Glutamatergic neuron (in vitro differentiated cells): Measurements from ENCODE around the gene PGLYRP2. TPM values are rescaled to one million over a fixed set of nuclear protein-coding genes. Genes with fewer than 3 reads are reported as not detected.

Source experiments
- DNase-seq: peaks from one replicate; pipeline ENCODE4 v3.0.0; 2022
- H3K27ac Mint-ChIP-seq: one replicate; pipeline ENCODE4 v1.8.0; 2020; ENCODE audit warnings: mild to moderate bottlenecking, mixed read lengths, inconsistent platforms; ENCODE audit not compliant: unreplicated experiment
- H3K27me3 Mint-ChIP-seq: one replicate; pipeline ENCODE4 v1.8.0; 2020; ENCODE audit warnings: mild to moderate bottlenecking, moderate library complexity, mixed read lengths, inconsistent platforms; ENCODE audit not compliant: unreplicated experiment
- H3K36me3 Mint-ChIP-seq: one replicate; pipeline ENCODE4 v1.8.0; 2020; ENCODE audit warnings: mild to moderate bottlenecking, mixed read lengths, inconsistent platforms; ENCODE audit not compliant: unreplicated experiment
- H3K4me1 Mint-ChIP-seq: one replicate; pipeline ENCODE4 v1.8.0; 2020; ENCODE audit warnings: mild to moderate bottlenecking, low read depth, mixed read lengths, inconsistent platforms; ENCODE audit not compliant: unreplicated experiment
- H3K4me3 Mint-ChIP-seq: one replicate; pipeline ENCODE4 v1.8.0; 2020; ENCODE audit warnings: mild to moderate bottlenecking, mixed read lengths, inconsistent platforms; ENCODE audit not compliant: unreplicated experiment
- H3K9me3 Mint-ChIP-seq: one replicate; pipeline ENCODE4 v1.8.0; 2020; ENCODE audit warnings: mild to moderate bottlenecking, moderate library complexity, mixed read lengths, inconsistent platforms; ENCODE audit not compliant: unreplicated experiment
- CTCF ChIP-seq: fragments of 200-600 bp; sonication (generic); IDR thresholded peaks from one replicate; pipeline ENCODE4 v1.5.0; 2021; ENCODE audit not compliant: partially characterized antibody, unreplicated experiment
- long read RNA-seq: library from polyadenylated mRNA; unstranded; transcript quantifications from one replicate; pipeline ENCODE4 v2.0.0, GENCODE V29; 2020; ENCODE audit not compliant: unreplicated experiment
- total RNA-seq: library from RNA; stranded (reverse); fragmentation: NEBNext Ultra II Directional; extraction: Animal tissue kit (Norgen Biotek cat#: 25700); gene quantifications from one replicate; pipeline ENCODE4 v1.2.1, GENCODE V29; 2021; ENCODE audit not compliant: unreplicated experiment

The PGLYRP2 gene
- not detected for total RNA-seq
- long read RNA-seq = 0 reads

GRCh38 chr19:15479391-15480345 is at the start of gene PGLYRP2:
PGLYRP2 (minus strand) TSS chr19:15479501; CDS start chr19:15479371, 130 bp downstream.
- no peak for DNase-seq
- H3K36me3 Mint-ChIP-seq = no peaks in the 10 kb centered on the region
- H3K4me3 Mint-ChIP-seq = no peak within 1 kb of the TSS
- no peak within 1 kb of the TSS for H3K27ac Mint-ChIP-seq
- no peaks in the 10 kb centered on the region for H3K9me3 Mint-ChIP-seq
- H3K27me3 Mint-ChIP-seq = peaks cover 8% of the 10 kb centered on the region
- TF ChIP-seq CTCF = no peak
- H3K4me1 Mint-ChIP-seq = no peaks in the 10 kb centered on the region

- H3K4me3 Mint-ChIP-seq = no peak overlapping the region
- H3K9me3 Mint-ChIP-seq = peaks cover 3% of the 10 kb centered on the region
- no peaks in the 10 kb centered on the region for H3K36me3 Mint-ChIP-seq
- no peak overlapping the region for H3K27ac Mint-ChIP-seq
- peaks cover 5% of the 10 kb centered on the region for H3K27me3 Mint-ChIP-seq
- no peak for TF ChIP-seq CTCF
- no peaks in the 10 kb centered on the region for H3K4me1 Mint-ChIP-seq
- DNase-seq = no peak
Observed at GRCh38 chr19:15527705-15528104, 48.4 kb upstream of the PGLYRP2 start.

GRCh38 chr19:15526408-15526807 is 47.1 kb upstream of the PGLYRP2 start:
- no peaks in the 10 kb centered on the region for H3K36me3 Mint-ChIP-seq
- TF ChIP-seq CTCF = no peak
- H3K27me3 Mint-ChIP-seq = peaks cover 5% of the 10 kb centered on the region
- H3K4me3 Mint-ChIP-seq = no peak overlapping the region
- no peak overlapping the region for H3K27ac Mint-ChIP-seq
- H3K4me1 Mint-ChIP-seq = no peaks in the 10 kb centered on the region
- no peak for DNase-seq
- peaks cover 3% of the 10 kb centered on the region for H3K9me3 Mint-ChIP-seq

GRCh38 chr19:15525291-15525690 is 46.0 kb upstream of the PGLYRP2 start:
- H3K9me3 Mint-ChIP-seq = peaks cover 3% of the 10 kb centered on the region

More at GRCh38 chr19:15525291-15525690, 46.0 kb upstream of the PGLYRP2 start:
- Mint-ChIP-seq H3K36me3 (no peaks in the 10 kb centered on the region), H3K4me3 (no peak overlapping the region), H3K27me3 (peaks cover 5% of the 10 kb centered on the region), H3K27ac (no peak overlapping the region), H3K4me1 (no peaks in the 10 kb centered on the region)
- no peak for TF ChIP-seq CTCF
- DNase-seq = no peak
